Spleen (tissue), 11 donors: ENCODE results near the gene PHACTR1. TPM values are rescaled to one million over a fixed set of nuclear protein-coding genes. Genes with fewer than 3 reads are reported as not detected.

Source experiments
- DNase-seq: peaks from one replicate; pipeline ENCODE4 v3.0.0-alpha.2; 2020
- H3K27ac ChIP-seq, 8 donors: fragments of 200-600 bp; sonication (generic) in 7 of 8; 1 replicate in 4 of 8; 2 replicates in 4 of 8; pipeline versions ENCODE4 v1.5.0 to v1.8.0; 2016 to 2021; ENCODE audit warnings: inconsistent platforms in 4 of 8, mild to moderate bottlenecking in 4 of 8, moderate library complexity in 1 of 8
- H3K27me3 ChIP-seq, 7 donors: fragments of 200-600 bp; sonication (generic) in 6 of 7; replicated peaks in 1 of 7; 1 replicate in 4 of 7; 2 replicates in 3 of 7; pipeline versions ENCODE4 v1.5.0 to v1.8.0; 2016 to 2021; ENCODE audit warnings: inconsistent platforms in 3 of 7, mild to moderate bottlenecking in 1 of 7
- H3K36me3 ChIP-seq, 6 donors: fragments of 200-600 bp; sonication (generic) in 5 of 6; 1 replicate in 4 of 6; 2 replicates in 2 of 6; pipeline versions ENCODE4 v1.5.0 to v1.8.0; 2016 to 2021; ENCODE audit warnings: inconsistent platforms in 2 of 6
- H3K4me1 ChIP-seq, 6 donors: fragments of 200-600 bp; sonication (generic) in 5 of 6; 1 replicate in 3 of 6; 2 replicates in 3 of 6; pipeline versions ENCODE4 v1.5.0 to v1.8.0; 2016 to 2021; ENCODE audit warnings: inconsistent platforms in 3 of 6
- H3K4me3 ChIP-seq, 8 donors: fragments of 200-600 bp; sonication (generic) in 7 of 8; 1 replicate in 4 of 8; 2 replicates in 4 of 8; pipeline versions ENCODE4 v1.5.0 to v1.8.0; 2016 to 2021; ENCODE audit warnings: inconsistent platforms in 4 of 8, mild to moderate bottlenecking in 4 of 8, moderate library complexity in 2 of 8
- H3K9me3 ChIP-seq, 8 donors: fragments of 200-600 bp; sonication (generic) in 7 of 8; 1 replicate in 4 of 8; 2 replicates in 4 of 8; pipeline versions ENCODE4 v1.5.0 to v1.8.0; 2016 to 2021; ENCODE audit warnings: inconsistent platforms in 4 of 8
- POLR2A ChIP-seq, 3 donors: fragments of 450-650 bp; IDR thresholded peaks; one replicate each; pipeline ENCODE4 v1.5.1; 2017; ENCODE audit warnings: antibody characterized with exemption in 3 of 3, mild to moderate bottlenecking in 1 of 3
- POLR2AphosphoS5 ChIP-seq, 3 donors: sonication (generic); formaldehyde crosslinking; IDR thresholded peaks; one replicate each; pipeline ENCODE4 v1.5.1; 2017; ENCODE audit warnings: antibody characterized with exemption in 3 of 3
- WGBS, 5 donors: extraction: QIAGEN DNeasy Blood & Tissue Kit in 3 of 5; methylation state at CpG; one replicate each; pipeline versions ENCODE4 v1.1.5 to v1.1.7; 2013 to 2018; 5-methylcytosine and 5-hydroxymethylcytosine counted together
- intact Hi-C: fragments of 100-400 bp; cut with DNase I; formaldehyde crosslinking; loops from one replicate; pipeline ENCODE4 v1.15.0; 2023; ENCODE audit warnings: low total_unique reads
- polyA plus RNA-seq, 3 donors: library from polyadenylated mRNA; stranded (reverse); fragments of 200-250 nt; gene quantifications; one replicate each; pipeline ENCODE4 v1.2.1, GENCODE V29; 2013
- total RNA-seq, 7 donors: library from RNA; depleted of rRNA in 3 of 7; stranded (reverse); fragments of >200 nt in 3 of 7; fragmentation: NEBNext Ultra II Directional in 4 of 7; extraction: Animal tissue kit (Norgen Biotek cat#: 25700) in 4 of 7; gene quantifications; one replicate each; pipeline versions ENCODE4 v1.1.0 to v1.2.1, GENCODE V29; 2016 to 2021
- TF ChIP-seq, protein P1 (sequence below), 11 experiments: fragments of 200-600 bp in 7 of 11; fragments of 450-650 bp in 4 of 11; sonication (generic) in 4 of 11; IDR thresholded peaks in 8 of 11; conservative IDR thresholded peaks in 3 of 11; 1 replicate in 7 of 11; 2 replicates in 4 of 11; pipeline versions ENCODE4 v1.4.0 to v1.8.0; 2016 to 2021; ENCODE audit warnings: antibody characterized with exemption in 11 of 11, inconsistent platforms in 4 of 11, mild to moderate bottlenecking in 1 of 11
- donor health status: healthy with polysubstance abuse.
- donor health status: DM: no; HTN: no; CAD: no; lungs with moderate emphysema.
- donor health status: DM: no; HTN: no; CAD: no.
- donor health status: Bipolar disorder and iron deficiency.
- donor health status: healthy.
- donor health status: DM: no; HTN: no; CAD: no.
- donor health status: DM: yes; HTN: yes; CAD: no.

Gene PHACTR1
- total and polyA plus RNA-seq, 10 donors = 8.5 to 45.3 (median 30.8) TPM

DNA sequence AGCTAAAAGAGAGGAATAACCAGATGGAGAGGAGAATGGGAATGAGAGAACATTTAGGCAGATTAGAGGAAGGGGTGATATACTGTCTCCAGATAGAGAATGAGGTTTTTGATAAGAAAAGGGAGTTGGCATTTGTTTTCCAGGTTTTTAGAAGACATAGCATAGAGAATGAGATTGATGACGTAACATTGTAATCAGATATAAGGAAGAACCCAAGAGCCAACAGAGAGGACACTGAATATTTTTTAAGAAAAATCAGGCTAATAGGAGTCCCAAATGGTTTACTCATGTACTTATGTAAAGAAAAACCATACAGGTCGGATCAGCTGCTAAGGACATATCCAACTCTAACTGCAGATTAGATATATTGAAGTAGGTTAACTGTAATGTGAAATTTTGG, 498.8 kb downstream of the PHACTR1 start:
- H3K9me3 ChIP-seq = no peaks in the 10 kb centered on the region
- 90 to 97% (median 91%) methylated on average over 2 of the region's 2 CpGs for WGBS, 5 donors

DNA sequence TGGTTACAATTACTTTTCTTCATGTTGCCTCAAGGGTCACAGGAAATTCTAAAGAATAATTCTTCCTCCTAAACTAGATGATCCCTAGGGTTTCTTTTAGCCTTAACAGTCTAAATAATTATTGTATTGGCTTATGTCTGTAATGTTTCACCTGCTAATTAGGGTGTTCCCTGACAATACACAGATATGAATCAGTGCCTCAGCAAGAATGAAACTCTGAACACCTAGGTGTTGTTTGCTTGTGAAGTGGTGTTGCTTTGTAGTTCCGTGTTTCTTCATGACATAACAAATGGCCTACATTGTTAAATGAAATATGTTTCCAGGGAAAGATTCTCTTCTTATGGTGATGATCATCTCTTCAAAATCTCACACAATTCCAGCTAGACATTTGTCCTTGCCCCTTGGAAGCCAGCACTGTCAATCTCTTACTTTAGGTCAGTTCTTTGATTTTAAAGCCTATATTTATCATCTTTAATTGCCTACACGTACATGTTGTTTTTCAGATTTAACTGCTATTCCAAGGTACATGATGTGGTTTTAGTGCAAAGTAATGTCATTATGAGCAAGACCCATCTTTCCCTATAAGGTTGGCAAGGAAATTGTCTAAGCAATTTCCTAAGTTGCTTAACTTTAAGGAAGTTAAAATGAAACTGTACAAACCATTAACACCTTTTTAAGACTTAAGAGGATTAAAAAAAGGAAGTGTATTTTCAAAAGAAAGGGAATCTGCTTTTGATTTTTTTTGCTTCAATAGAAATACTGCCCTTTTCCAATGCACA, 499.9 kb downstream of the PHACTR1 start:
- 40 to 62% (median 54%) methylated on average over 2 of the region's 2 CpGs for WGBS, 5 donors
- peak overlapping the region in 6 of 8 donors; percentile 35 to 80 (median 54) for H3K27ac ChIP-seq
- TF ChIP-seq, protein P1, sequence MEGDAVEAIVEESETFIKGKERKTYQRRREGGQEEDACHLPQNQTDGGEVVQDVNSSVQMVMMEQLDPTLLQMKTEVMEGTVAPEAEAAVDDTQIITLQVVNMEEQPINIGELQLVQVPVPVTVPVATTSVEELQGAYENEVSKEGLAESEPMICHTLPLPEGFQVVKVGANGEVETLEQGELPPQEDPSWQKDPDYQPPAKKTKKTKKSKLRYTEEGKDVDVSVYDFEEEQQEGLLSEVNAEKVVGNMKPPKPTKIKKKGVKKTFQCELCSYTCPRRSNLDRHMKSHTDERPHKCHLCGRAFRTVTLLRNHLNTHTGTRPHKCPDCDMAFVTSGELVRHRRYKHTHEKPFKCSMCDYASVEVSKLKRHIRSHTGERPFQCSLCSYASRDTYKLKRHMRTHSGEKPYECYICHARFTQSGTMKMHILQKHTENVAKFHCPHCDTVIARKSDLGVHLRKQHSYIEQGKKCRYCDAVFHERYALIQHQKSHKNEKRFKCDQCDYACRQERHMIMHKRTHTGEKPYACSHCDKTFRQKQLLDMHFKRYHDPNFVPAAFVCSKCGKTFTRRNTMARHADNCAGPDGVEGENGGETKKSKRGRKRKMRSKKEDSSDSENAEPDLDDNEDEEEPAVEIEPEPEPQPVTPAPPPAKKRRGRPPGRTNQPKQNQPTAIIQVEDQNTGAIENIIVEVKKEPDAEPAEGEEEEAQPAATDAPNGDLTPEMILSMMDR (IDR thresholded peaks at IDR 0.05 in 8 of 11, conservative IDR thresholded peaks at IDR 0.05 in 3 of 11) = no peak
- TF ChIP-seq POLR2A (IDR thresholded peaks at IDR 0.05) (no peak), POLR2AphosphoS5 (IDR thresholded peaks at IDR 0.05) (no peak)

More for the DNA sequence above, 498.8 kb downstream of the PHACTR1 start:
- H3K4me3 ChIP-seq = no peak overlapping the region
- no peak overlapping the region for H3K27ac ChIP-seq
- TF ChIP-seq POLR2AphosphoS5 (IDR thresholded peaks at IDR 0.05) = no peak
- TF ChIP-seq POLR2A (IDR thresholded peaks at IDR 0.05) = no peak
- TF ChIP-seq, protein P1 (IDR thresholded peaks at IDR 0.05 in 8 of 11, conservative IDR thresholded peaks at IDR 0.05 in 3 of 11) = no peak
- H3K27me3 ChIP-seq = no peaks in the 10 kb centered on the region
- intact Hi-C loops = no loop called here
- H3K4me1 ChIP-seq = peaks cover 0 to 23% (median 15%) of the 10 kb centered on the region in 6 donors
- DNase-seq = no peak
- H3K36me3 ChIP-seq = no peaks in the 10 kb centered on the region

GRCh38 chr6:13217206-13217905, 500.8 kb downstream of the PHACTR1 start:
- Histone ChIP-seq H3K27me3 (no peaks in the 10 kb centered on the region), H3K27ac (peak overlapping the region in 6 of 8 donors; percentile 16 to 80 (median 54)), H3K4me1 (peaks cover 0 to 23% (median 15%) of the 10 kb centered on the region in 6 donors), H3K36me3 (no peaks in the 10 kb centered on the region), H3K4me3 (peak overlapping the region in 1 of 8 donors; percentile 17), H3K9me3 (no peaks in the 10 kb centered on the region)
- 37 to 47% (median 44%) methylated on average over 4 of the region's 4 CpGs for WGBS, 5 donors
- TF ChIP-seq, protein P1 (IDR thresholded peaks at IDR 0.05 in 8 of 11, conservative IDR thresholded peaks at IDR 0.05 in 3 of 11) = no peak
- TF ChIP-seq POLR2AphosphoS5 (IDR thresholded peaks at IDR 0.05) (no peak), POLR2A (IDR thresholded peaks at IDR 0.05) (no peak)
- DNase-seq = no peak
- intact Hi-C loops = no loop called here

More for the DNA sequence above, 499.9 kb downstream of the PHACTR1 start:
- H3K36me3 ChIP-seq = no peaks in the 10 kb centered on the region
- peaks cover 0 to 23% (median 15%) of the 10 kb centered on the region in 6 donors for H3K4me1 ChIP-seq
- no peaks in the 10 kb centered on the region for H3K27me3 ChIP-seq
- intact Hi-C loops = no loop called here
- DNase-seq = no peak
- H3K4me3 ChIP-seq = peak overlapping the region in 1 of 8 donors; percentile 31
- H3K9me3 ChIP-seq = no peaks in the 10 kb centered on the region

DNA sequence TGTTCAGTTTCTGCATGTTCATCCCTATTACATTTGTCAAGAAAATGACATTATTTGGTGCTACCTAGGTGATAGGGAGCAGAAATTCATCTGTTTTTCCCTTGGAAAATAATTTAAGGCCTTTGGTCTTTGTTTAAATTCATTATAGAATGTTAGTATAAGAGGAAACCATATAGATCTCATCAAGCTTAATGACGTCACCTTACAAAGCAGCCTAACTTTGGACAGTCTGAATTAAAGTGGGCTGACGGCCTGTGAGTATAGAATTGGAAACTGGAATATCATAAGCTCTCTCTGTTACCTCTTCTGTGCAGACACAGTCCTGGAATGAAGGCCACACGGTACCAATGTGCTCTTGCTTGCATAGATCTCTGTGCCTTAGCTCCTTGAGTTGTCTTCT, 503.7 kb downstream of the PHACTR1 start:
- H3K27me3 ChIP-seq = no peaks in the 10 kb centered on the region
- TF ChIP-seq POLR2AphosphoS5 (IDR thresholded peaks at IDR 0.05) (no peak), POLR2A (IDR thresholded peaks at IDR 0.05) (no peak)
- TF ChIP-seq, protein P1 (IDR thresholded peaks at IDR 0.05 in 8 of 11, conservative IDR thresholded peaks at IDR 0.05 in 3 of 11) = no peak
- no peaks in the 10 kb centered on the region for H3K9me3 ChIP-seq
- no peak overlapping the region for H3K27ac ChIP-seq
- WGBS, 5 donors = 83 to 92% (median 87%) methylated on average over 3 of the region's 3 CpGs
- intact Hi-C loops = no loop called here
- peaks cover 0 to 23% (median 15%) of the 10 kb centered on the region in 6 donors for H3K4me1 ChIP-seq
- no peak for DNase-seq
- no peaks in the 10 kb centered on the region for H3K36me3 ChIP-seq
- H3K4me3 ChIP-seq = no peak overlapping the region
